ENCODE measurements around the gene HTR1D.

The HTR1D gene

DNA sequence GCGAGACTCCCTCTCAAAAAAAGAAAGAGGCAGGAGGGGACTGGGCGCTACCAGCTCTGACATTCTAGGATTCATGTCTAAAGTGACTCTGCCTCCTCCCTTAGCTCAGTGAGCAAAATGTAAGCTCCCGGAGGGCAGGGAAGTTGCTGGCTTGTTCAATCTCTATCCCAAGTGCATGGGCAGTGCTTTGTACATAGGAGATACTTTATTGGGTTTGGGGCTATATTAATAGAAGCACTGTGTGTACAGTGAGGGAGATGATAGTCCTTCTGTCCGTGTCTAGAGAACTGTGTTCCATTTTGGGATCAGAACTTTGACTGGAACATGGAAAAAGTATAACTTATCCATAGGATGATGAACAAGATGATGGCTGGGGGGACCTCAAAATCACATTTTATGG lies 31.9 kb downstream of the HTR1D start:
- H3K27me3 ChIP-seq, result no peaks in the 10 kb centered on the region
- no peaks in the 10 kb centered on the region for H3K36me3 ChIP-seq
- no peak overlapping the region for H3K27ac ChIP-seq
- H3K4me3 ChIP-seq, result no peak overlapping the region
- intact Hi-C loops (cut with DNase I; ENCODE audit: low total_unique reads), result no loop called here
- peaks cover 0 to 6% (median 4%) of the 10 kb centered on the region in 4 donors for H3K4me1 ChIP-seq
- TF ChIP-seq, protein P1, sequence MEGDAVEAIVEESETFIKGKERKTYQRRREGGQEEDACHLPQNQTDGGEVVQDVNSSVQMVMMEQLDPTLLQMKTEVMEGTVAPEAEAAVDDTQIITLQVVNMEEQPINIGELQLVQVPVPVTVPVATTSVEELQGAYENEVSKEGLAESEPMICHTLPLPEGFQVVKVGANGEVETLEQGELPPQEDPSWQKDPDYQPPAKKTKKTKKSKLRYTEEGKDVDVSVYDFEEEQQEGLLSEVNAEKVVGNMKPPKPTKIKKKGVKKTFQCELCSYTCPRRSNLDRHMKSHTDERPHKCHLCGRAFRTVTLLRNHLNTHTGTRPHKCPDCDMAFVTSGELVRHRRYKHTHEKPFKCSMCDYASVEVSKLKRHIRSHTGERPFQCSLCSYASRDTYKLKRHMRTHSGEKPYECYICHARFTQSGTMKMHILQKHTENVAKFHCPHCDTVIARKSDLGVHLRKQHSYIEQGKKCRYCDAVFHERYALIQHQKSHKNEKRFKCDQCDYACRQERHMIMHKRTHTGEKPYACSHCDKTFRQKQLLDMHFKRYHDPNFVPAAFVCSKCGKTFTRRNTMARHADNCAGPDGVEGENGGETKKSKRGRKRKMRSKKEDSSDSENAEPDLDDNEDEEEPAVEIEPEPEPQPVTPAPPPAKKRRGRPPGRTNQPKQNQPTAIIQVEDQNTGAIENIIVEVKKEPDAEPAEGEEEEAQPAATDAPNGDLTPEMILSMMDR (IDR thresholded peaks at IDR 0.05), result no peak
- H3K9me3 ChIP-seq, result no peaks in the 10 kb centered on the region
- DNase-seq, result no peak

DNA sequence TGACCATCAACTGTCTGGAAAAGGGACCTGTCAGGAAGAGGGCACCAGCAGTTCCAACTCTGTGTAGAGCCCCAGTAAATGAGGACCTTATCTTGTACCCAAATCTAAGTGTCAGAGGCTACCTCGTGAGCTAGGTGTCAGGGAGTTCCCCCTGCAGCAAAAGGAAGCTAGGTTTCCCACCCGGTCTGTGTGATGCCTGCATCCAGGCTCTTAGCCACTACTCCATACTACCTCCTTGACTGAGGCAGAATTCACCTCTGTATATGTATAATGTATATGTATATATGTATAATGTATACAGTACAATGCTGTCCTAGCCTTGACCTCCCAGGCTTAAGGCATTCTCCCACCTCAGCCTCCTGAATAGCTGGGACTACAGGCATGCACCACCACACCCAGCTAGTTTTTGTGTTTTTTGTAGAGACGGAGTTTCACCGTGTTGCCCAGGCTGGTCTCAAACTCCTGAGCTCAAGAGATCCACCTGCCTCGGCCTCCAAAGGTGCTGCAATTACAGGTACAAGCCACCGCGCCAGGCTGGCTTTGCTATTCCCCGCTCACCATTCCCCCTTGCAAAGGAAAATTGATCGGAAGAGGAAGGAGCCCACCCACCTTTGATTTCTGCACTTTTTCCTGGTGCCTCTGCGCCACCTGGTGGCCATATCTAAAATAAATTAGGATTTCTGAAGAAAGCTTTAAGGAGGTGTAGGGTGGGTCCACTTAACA lies 32.9 kb downstream of the HTR1D start:
- DNase-seq, result no peak
- Histone ChIP-seq H3K27ac (no peak overlapping the region), H3K36me3 (no peaks in the 10 kb centered on the region), H3K9me3 (no peaks in the 10 kb centered on the region), H3K27me3 (no peaks in the 10 kb centered on the region), H3K4me3 (peak overlapping the region; percentile 22 to 42), H3K4me1 (peaks cover 0 to 6% (median 4%) of the 10 kb centered on the region in 4 donors)
- intact Hi-C loops (cut with DNase I; ENCODE audit: low total_unique reads), result loop anchor here (1.0 kb wide), 1 partner anchor 86 kb away; no protein-coding TSS in a partner anchor
- TF ChIP-seq, protein P1 (IDR thresholded peaks at IDR 0.05), result peak; percentile 78 to 98

DNA sequence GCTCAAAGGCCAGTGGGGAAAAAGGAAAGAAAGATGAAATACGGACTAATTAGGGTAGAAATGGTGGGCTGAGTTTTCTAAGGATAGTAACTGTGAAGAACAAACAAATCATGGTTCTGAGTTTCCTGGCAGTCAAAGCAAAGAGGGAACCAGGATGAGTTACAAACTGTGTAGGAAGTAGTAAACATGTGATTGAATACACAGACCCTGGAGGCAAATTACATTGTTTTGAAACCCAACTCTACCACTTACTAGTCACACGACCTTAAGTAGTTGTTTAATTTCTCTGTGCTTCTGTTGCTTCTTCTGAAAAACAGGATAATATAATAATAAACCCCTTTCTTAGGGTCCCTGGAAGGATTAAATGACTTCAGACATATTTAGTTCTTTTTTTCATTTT lies 37.4 kb downstream of the HTR1D start:
- Histone ChIP-seq H3K27ac (no peak overlapping the region), H3K9me3 (no peaks in the 10 kb centered on the region), H3K4me3 (no peak overlapping the region), H3K4me1 (peaks cover 0 to 27% (median 14%) of the 10 kb centered on the region in 4 donors), H3K36me3 (no peaks in the 10 kb centered on the region), H3K27me3 (no peaks in the 10 kb centered on the region)
- TF ChIP-seq, protein P1 (IDR thresholded peaks at IDR 0.05), result no peak
- DNase-seq, result no peak
- intact Hi-C loops (cut with DNase I; ENCODE audit: low total_unique reads), result no loop called here

DNA sequence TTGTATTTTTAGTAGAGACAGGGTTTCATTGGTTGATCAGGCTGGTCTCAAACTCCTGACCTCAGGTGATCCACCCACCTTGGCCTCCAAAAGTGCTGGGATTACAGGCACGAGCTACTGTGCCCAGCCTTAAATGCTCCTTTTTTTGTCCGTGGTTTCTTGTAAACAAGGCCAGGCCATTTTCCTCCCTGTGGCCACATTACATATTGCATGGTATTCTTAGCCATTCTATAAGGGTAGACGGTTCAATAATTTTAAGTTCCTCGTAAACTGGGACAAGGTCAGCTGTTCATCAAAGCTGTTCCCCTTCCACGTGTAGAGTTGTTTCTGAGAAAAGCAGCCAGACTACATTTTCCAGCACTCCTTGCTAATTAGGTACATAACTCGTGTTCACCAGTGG lies 38.4 kb downstream of the HTR1D start:
- intact Hi-C loops (cut with DNase I; ENCODE audit: low total_unique reads), result no loop called here
- Histone ChIP-seq H3K4me1 (peaks cover 0 to 21% (median 10%) of the 10 kb centered on the region in 4 donors), H3K27me3 (no peaks in the 10 kb centered on the region), H3K27ac (no peak overlapping the region), H3K4me3 (no peak overlapping the region), H3K36me3 (no peaks in the 10 kb centered on the region), H3K9me3 (no peaks in the 10 kb centered on the region)
- TF ChIP-seq, protein P1 (IDR thresholded peaks at IDR 0.05), result peak; percentile 21 to 27
- DNase-seq, result no peak

DNA sequence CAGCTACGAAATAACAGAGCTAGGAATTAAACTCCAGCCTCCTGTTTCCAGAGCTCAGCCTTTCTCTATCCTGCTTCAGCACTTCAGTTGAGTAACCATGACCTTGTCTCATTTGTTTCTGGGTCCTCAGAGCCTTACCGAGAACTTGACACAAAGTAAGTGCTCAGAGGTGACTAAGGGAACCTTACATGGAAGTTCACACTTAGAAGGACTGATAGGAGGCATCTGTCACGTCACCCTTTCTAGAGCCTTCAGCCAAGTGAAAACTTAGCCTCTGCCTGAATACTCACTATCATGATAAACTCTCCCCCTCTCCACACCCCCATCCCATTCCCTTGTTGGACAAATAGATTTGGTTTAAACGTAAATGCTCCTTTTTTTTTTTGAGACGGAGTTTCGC lies 38.9 kb downstream of the HTR1D start:
- DNase-seq, result no peak
- Histone ChIP-seq H3K36me3 (no peaks in the 10 kb centered on the region), H3K4me3 (peak overlapping the region; percentile 64 to 76), H3K4me1 (peaks cover 0 to 21% (median 10%) of the 10 kb centered on the region in 4 donors), H3K9me3 (no peaks in the 10 kb centered on the region), H3K27me3 (no peaks in the 10 kb centered on the region), H3K27ac (peak overlapping the region; percentile 87 to 89)
- TF ChIP-seq, protein P1 (IDR thresholded peaks at IDR 0.05), result no peak
- intact Hi-C loops (cut with DNase I; ENCODE audit: low total_unique reads), result no loop called here
